LNCAP (cell line): Measurements from ENCODE around the gene SSBP4.

Experiments used
- TF ChIP-seq, protein P1 (sequence below): fragments of 450-650 bp; IDR thresholded peaks from 2 replicates; pipeline ENCODE4 v1.5.1; 2017; ENCODE audit warnings: mild to moderate bottlenecking

Gene SSBP4

DNA sequence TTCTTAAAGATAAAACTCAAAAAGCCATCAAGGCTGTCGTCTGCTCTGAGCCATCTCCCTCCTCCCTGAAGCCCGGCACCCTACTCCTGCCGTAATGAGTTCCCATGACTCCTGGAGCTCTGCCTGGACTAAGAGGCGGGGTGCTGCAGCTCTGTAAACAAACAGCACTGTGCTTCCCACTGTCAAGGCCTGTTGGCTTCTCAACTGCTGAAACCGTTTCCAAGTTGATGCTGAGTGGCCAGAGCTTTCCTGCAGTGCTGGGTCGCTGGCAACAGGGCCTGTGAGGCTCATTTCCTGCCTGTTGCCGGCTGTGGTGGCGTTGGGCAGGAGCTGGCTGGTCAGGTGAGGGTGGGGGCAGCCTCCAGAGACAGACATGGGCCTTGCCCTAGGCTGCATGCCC, 45.4 kb downstream of the SSBP4 start:
- TF ChIP-seq, protein P1, sequence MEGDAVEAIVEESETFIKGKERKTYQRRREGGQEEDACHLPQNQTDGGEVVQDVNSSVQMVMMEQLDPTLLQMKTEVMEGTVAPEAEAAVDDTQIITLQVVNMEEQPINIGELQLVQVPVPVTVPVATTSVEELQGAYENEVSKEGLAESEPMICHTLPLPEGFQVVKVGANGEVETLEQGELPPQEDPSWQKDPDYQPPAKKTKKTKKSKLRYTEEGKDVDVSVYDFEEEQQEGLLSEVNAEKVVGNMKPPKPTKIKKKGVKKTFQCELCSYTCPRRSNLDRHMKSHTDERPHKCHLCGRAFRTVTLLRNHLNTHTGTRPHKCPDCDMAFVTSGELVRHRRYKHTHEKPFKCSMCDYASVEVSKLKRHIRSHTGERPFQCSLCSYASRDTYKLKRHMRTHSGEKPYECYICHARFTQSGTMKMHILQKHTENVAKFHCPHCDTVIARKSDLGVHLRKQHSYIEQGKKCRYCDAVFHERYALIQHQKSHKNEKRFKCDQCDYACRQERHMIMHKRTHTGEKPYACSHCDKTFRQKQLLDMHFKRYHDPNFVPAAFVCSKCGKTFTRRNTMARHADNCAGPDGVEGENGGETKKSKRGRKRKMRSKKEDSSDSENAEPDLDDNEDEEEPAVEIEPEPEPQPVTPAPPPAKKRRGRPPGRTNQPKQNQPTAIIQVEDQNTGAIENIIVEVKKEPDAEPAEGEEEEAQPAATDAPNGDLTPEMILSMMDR, result no peak

DNA sequence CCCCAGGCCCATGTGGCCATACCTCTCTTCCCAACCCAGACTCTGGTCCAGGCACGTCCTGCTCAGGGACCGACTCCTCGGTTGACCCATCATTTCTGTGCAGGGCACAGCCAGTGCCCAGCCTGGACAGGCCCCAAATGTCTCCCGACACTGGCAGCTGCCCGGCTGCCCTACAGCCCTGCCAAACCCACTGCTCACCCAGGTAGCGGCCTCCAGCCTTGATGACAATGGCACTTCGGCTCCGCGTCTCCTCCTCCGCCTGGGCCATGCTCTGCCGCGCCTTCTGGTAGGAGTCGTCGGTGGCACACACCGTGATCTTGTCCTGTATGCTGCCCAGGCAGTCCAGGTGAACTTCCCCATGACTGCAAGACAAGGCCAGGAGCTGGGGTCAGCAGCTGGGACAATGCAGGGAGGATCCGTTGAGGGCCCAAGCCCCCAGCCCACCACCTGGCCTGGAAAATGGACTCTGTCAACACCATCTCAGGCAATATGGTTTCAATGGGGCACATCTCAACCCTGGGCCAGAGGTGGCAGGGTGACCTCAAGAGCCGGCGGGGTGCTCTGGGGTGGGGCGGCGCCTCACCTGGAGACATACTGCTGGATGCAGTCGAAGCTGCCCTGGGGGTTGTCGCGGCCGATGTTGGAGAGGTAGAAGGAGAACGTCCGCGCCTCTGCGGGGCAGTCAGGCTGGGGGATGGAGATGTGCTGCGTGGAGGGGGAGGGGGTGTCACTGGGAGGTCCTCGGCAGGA, 46.2 kb downstream of the SSBP4 start:
- TF ChIP-seq, protein P1, result no peak

DNA sequence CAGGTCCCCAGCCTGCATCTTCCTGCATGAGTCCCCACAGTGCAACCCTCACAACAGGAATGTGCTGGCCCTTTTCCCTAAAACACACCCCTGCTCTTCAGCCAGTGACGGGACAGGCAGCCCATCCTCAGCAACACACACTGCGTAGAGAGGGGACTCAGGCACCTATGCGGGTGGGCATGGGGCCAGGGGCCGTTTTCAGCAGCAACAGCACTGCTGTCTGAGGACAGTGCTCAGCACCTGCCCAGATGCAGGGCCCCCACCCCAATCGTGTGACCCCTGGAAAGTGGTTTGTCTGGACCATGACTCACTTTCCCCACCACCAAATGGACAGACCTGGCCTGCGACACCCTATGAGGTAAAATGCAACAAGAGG, 46.8 kb downstream of the SSBP4 start:
- TF ChIP-seq, protein P1, result no peak

DNA sequence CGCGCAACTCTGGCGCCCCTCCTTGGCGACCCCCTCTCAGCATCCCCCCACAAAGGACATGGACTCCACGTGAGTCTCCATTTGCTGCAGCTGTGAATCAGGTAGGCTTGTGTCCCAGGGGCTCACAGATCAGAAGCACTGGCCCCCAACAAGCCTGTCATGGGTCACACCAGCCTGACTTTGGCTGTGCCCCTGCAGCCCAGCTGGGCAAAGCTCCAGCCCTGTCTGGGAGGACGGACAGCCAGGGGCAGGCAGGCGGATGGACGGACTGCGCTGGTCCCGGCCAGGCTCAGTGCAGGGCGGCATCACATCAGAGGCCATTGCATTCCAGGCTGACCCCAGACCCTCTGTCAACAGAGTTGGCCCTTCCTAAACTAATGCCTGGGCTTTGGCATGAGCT, 47.2 kb downstream of the SSBP4 start:
- TF ChIP-seq, protein P1, result no peak

DNA sequence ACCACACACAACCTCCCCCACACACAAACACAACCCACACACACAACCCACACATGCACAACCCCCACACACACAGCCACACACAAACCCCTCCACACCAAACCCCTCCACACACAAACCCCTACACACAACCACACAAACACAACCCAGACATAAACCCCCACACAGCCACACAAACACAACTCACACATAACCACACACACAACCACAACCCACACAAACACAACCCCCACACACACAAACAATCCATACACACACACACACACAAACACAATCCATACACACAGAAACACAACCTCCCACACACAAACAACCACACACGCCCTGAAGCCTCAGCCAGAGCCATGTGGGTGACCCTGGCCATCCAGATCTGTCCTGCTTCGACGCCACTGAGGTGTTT, 48.8 kb downstream of the SSBP4 start:
- TF ChIP-seq, protein P1, result no peak

DNA sequence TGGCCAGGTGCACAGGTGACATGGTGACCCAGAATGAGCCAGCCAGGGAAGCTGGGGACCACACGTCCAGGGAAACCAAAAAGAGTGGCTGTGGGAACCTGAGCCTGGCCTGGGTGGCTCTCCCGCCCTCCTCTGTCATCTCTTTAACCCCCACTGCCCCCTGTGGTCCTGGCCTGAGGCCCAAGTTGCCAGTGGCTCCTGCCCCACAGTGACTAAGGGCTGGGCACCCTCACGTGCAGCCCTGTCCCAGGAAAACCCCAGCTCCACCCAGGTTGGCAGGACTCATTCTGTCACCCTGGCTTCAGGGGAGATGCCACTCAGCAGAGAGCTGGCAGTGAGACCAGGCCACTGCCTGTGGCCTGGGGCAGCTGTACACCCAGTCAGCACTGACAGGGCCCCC, 49.3 kb downstream of the SSBP4 start:
- TF ChIP-seq, protein P1, result no peak

DNA sequence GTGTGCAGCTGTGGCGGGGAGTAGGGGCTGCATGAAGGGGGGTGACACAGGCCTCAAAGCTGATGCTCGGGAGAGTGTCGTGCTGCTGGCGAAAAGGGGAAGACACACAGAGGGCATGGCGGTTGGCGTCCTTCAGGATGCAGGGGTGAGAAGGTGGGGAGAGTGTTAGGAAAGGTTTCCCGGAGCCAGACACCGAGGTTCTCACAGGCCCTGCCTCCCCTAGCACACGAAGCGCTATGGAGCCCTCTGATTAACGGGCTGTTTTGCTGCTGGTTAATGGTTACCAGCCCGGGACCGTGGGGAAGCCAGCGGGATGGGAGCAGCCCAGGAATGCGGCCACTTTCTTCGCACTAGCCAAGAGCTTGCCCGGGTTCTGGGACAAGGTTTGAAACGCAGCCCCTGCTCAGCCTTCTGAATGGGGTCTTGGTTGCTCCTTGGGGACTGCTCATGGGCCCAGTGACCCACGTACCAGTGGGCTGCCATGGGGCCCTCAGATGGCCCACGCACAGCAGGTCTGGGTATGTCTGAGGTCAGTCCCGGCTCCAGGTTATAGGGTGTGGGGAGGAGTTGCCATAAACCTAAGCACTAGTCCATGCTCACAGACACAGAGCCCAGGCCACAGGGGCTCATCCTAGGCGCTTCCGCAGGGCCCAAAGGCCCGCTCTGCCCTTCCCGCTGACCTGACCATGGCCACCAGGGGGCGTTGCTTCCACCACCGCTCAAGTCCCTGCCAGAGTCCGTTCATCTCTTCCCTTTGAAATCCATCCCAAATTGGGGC, 50.1 kb downstream of the SSBP4 start:
- TF ChIP-seq, protein P1, result peak; percentile 81
